GM21447 (cell line): ENCODE results near the gene GATB.
"Not testable (repeated sequence)": the region's sequence is repeated elsewhere in the genome, so short reads cannot be mapped to it uniquely, and the experiment has no call there.

Experiments used
- ATAC-seq: cut with Tn5 transposase; IDR thresholded peaks from one replicate; pipeline ENCODE4 v1.9.1; 2021; ENCODE audit not compliant: unreplicated experiment

Gene GATB

GRCh38 chr4:151736852-151737251 lies 24.0 kb downstream of the GATB start:
- not testable (repeated sequence) for ATAC-seq

DNA sequence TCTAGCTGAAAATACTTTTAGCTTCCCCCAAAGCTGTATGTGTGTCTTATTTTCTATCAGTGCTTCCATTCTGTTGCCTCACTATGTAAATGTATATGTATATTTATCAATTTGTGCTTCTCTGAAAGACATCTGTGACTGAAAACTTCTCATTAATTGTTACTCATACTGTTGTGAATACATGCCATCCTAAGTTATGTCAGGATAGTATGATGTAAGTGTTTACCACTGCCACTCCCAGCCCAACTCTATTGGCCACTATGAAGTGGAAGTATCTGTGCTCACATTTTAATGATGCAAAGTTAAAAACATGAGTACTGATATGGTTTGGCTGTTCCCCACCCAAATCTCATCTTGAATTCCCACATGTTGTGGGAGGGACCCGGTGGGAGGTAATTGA lies 24.4 kb downstream of the GATB start:
- no peak for ATAC-seq

DNA sequence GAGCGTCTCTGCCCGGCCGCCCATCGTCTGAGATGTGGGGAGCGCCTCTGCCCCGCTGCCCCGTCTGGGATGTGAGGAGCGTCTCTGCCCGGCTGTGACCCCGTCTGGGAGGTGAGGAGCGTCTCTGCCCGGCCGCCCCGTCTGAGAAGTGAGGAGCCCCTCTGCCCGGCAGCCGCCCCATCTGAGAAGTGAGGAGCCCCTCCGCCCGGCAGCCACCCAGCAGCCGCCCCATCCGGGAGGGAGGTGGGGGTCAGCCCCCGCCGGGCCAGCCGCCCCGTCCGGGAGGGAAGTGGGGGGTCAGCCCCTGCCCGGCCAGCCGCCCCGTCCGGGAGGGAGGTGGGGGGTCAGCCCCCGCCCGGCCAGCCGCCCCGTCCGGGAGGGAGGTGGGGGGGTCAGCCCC lies 29.1 kb downstream of the GATB start:
- ATAC-seq: not testable (repeated sequence)

GRCh38 chr4:151729731-151730559 lies 30.9 kb downstream of the GATB start:
- ATAC-seq: no peak

GRCh38 chr4:151728679-151729078 lies 32.1 kb downstream of the GATB start:
- no peak for ATAC-seq

- no peak for ATAC-seq
These were observed 32.8 kb downstream of the GATB start for GRCh38 chr4:151728006-151728405.

DNA sequence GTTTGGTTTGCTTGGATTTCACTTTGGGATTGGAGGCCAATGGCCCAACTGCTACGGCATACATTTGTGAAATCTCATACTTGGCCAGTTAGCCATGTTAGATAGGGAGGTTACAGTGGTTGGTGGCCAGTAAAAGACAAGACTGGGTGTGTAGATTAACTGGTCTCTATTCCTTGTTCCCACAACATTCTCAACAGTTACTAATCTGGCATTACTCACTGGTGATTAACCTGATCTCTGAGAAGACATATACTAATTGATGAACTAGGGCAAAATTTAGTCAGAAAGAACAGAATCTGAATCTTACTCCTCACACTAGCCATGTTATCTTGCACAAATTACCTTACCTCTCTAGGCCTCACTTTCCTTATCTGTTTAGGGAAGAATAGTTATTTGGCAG lies 33.4 kb downstream of the GATB start:
- ATAC-seq: no peak

DNA sequence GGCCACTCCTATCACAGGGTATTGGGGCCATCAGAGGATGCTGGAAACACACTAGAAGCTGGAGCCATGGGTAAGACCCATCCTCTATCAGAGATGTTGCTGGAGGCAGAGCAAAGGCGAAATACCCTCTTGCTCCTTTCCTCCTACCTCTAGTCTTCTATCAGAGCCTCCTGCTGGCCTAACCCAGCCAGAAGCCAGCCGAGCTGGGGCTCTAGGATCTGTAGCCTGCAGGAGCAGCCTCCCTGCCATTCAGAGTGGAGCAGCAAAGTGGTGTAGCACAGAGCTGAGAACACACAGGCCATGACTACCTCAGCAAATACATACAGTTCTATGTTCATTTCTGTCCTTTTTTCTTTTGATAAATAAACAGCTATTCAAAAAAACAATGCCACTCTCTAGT lies 35.7 kb downstream of the GATB start:
- ATAC-seq: no peak

DNA sequence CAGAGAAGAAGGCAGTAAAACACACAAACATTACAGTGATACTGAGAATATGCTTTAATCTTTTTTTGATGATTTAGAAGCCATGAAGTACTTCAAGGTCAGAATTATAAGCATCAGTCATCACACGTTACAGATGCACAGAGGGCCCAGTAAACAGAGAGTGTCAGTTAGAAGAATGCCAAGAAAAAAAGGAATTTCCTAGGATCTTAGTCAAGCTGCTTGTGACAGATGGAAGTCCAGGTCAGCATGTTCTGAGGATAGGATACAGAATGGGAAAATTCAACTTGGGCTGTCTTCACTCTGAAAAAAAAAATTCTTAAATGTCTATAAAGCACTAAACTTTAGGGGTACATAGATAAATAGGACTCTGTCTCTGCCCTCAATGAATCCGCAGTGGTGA lies 38.9 kb downstream of the GATB start:
- no peak for ATAC-seq

- no peak for ATAC-seq
These were observed 39.3 kb downstream of the GATB start for GRCh38 chr4:151721466-151721865.

DNA sequence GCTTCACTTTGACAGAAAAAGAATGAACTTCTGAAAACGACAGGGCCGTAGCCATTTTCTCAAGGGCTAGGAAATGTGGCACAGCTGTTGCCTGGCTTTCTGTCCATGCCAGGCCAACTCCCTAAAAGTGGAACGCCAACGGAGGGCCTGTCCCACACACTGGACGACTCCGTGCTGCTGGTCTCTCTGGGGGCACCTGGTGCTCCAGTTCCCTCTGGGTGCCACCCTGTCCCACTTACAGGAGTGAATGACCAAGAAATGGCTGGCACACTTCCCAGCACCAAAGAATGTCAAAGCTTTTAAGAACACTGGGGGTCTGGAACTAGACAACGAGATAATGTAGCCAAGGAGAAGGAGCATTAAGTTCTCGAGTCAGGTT lies 40.9 kb downstream of the GATB start:
- no peak for ATAC-seq

GRCh38 chr4:151718984-151719955 lies 41.5 kb downstream of the GATB start:
- no peak for ATAC-seq

- ATAC-seq: no peak
These were observed 42.7 kb downstream of the GATB start for GRCh38 chr4:151717909-151718628.

- no peak for ATAC-seq
These were observed 43.5 kb downstream of the GATB start for GRCh38 chr4:151717314-151717713.

DNA sequence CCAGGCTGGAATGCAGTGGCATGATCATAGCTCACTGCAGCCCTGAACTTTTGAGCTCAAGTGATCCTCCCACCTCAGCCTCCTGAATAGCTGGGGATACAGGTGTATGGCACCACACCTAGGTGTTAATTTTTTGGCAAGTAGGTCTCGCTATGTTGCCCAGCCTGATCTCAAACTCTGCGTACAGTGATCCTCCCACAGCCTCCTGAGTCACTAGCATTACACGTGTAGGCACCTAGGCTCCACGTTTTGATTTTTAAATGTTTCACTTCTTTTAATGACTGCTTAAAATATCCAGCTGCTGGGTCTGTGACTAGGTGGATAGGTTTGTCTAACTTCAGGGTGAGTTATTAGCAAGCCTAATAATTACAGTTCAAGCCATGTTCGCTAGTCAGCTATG lies 44.5 kb downstream of the GATB start:
- ATAC-seq: no peak

GRCh38 chr4:151715881-151716280 lies 44.9 kb downstream of the GATB start:
- no peak for ATAC-seq

- ATAC-seq: no peak
These were observed 48.0 kb downstream of the GATB start for GRCh38 chr4:151712777-151713176.

DNA sequence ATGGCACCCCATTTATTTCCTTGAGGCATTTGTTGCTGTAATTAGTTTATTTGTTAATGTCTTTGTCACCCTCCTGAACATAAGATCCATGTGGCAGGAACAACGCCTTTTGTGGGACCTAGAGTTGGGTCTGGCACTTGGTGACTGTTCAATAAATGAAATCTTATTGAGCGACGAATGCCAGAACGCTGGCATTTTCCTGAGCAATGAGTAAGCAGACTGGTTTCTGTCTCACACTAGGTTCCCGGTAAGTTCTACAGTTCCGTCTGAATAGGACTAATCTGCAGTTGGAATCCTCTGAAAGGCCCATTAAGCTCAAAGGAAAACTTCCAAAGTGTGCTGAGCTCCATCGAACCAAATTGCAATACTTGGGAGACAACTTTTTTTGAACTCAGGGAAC lies 49.2 kb downstream of the GATB start:
- no peak for ATAC-seq

DNA sequence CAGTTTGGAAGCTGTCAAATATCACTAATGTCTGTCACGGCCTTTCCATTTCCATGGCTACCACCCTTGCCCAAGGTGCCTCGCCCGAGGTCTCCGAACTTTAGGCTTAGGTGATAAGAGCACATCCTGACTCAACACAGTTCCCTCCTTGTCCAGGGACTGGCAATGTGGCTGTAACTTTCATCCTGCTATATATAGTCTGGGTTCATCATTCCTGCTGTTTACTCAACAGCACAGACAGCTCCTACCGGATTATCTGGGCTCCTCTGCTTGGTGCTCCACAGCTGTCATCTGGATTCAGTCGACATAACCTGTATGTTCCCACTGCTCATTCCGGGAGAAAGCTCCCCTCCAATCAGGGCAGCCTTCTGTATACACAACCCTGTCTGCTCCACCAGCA lies 51.2 kb downstream of the GATB start:
- no peak for ATAC-seq

DNA sequence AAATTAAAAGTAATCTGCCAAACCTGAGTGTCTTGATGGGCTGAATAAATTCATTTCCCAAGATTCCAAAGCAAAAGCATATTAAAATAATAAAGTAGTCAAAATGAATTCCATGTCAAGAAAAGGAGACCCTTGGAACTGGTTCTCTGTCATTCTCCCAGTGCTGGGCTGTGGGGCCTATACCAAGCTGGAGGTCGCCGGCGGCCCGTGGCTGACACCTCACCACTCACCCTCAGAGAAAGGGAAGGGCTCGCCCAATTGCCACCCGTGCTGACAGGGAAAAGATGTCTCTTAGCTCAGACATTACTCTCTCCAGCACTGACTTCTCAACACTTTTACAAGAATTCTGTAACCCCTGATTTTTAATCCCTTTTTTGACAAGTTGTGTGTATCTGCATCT lies 51.7 kb downstream of the GATB start:
- no peak for ATAC-seq

DNA sequence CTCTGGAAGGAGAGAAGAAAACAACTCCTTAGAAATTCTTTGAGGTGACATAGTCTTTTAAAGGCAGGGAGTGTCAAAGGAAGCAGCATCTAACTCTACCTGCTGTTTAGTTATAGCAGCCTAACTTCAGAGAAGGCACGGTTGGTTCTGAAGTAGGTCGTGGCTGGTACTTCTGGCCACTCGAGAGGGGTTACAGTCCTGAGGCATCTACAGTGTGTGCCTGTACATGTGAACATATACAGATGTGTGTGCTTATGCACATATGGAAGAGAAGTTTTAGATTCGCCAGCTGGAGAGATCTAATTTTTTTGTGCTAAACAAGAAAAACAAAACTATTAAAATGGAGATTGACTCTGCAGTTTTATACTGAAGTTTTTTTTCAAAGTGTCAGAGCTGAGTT lies 52.7 kb downstream of the GATB start:
- ATAC-seq: no peak
